T-helper 2 cell treated with Interferon-gamma antibody and Interleukin-4, amounts not matched to agents 5 μg/mL and 100 μg/mL, for 36 hours (primary cell): ENCODE results near the gene MGMT.

ENCODE experiments used
- DNase-seq: peaks from one replicate; pipeline ENCODE4 v3.0.0; 2021; ENCODE audit warnings: low spot score
- H3K27ac Mint-ChIP-seq: one replicate; pipeline ENCODE4 v1.8.0; 2021; ENCODE audit warnings: mild to moderate bottlenecking, mixed read lengths
- H3K27me3 Mint-ChIP-seq: one replicate; pipeline ENCODE4 v1.8.0; 2021; ENCODE audit warnings: low read depth, mixed read lengths
- H3K36me3 Mint-ChIP-seq: one replicate; pipeline ENCODE4 v1.8.0; 2021; ENCODE audit warnings: low read depth, mixed read lengths
- H3K4me1 Mint-ChIP-seq: one replicate; pipeline ENCODE4 v1.8.0; 2021; ENCODE audit warnings: low read depth, mixed read lengths
- H3K4me3 Mint-ChIP-seq: one replicate; pipeline ENCODE4 v1.8.0; 2022; ENCODE audit warnings: mild to moderate bottlenecking, moderate library complexity, mixed read lengths
- H3K9me3 Mint-ChIP-seq: one replicate; pipeline ENCODE4 v1.8.0; 2021; ENCODE audit warnings: mixed read lengths

MGMT gene

GRCh38 chr10:129601737-129602136, 134.7 kb downstream of the MGMT start:
- H3K4me3 Mint-ChIP-seq: no peak overlapping the region
- peaks cover 4% of the 10 kb centered on the region for H3K9me3 Mint-ChIP-seq
- no peak overlapping the region for H3K27ac Mint-ChIP-seq
- H3K4me1 Mint-ChIP-seq: no peaks in the 10 kb centered on the region
- H3K27me3 Mint-ChIP-seq: no peaks in the 10 kb centered on the region
- no peaks in the 10 kb centered on the region for H3K36me3 Mint-ChIP-seq
- no peak for DNase-seq

GRCh38 chr10:129602938-129603535, 136.0 kb downstream of the MGMT start:
- Mint-ChIP-seq H3K27me3 (no peaks in the 10 kb centered on the region), H3K4me1 (no peaks in the 10 kb centered on the region), H3K9me3 (peaks cover 3% of the 10 kb centered on the region), H3K4me3 (no peak overlapping the region), H3K36me3 (peaks cover 1% of the 10 kb centered on the region), H3K27ac (no peak overlapping the region)
- no peak for DNase-seq

- Mint-ChIP-seq H3K36me3 (peaks cover 1% of the 10 kb centered on the region), H3K27me3 (no peaks in the 10 kb centered on the region), H3K4me3 (no peak overlapping the region), H3K9me3 (peaks cover 3% of the 10 kb centered on the region), H3K4me1 (no peaks in the 10 kb centered on the region), H3K27ac (no peak overlapping the region)
- no peak for DNase-seq
These were observed 137.4 kb downstream of the MGMT start for GRCh38 chr10:129604333-129605032.

- DNase-seq: no peak
- no peak overlapping the region for H3K4me3 Mint-ChIP-seq
- no peaks in the 10 kb centered on the region for H3K4me1 Mint-ChIP-seq
- H3K27ac Mint-ChIP-seq: no peak overlapping the region
- no peaks in the 10 kb centered on the region for H3K27me3 Mint-ChIP-seq
- peaks cover 3% of the 10 kb centered on the region for H3K9me3 Mint-ChIP-seq
- peaks cover 1% of the 10 kb centered on the region for H3K36me3 Mint-ChIP-seq
These were observed 138.4 kb downstream of the MGMT start for GRCh38 chr10:129605266-129605985.

- DNase-seq: no peak
- no peaks in the 10 kb centered on the region for H3K4me1 Mint-ChIP-seq
- H3K9me3 Mint-ChIP-seq: peaks cover 3% of the 10 kb centered on the region
- peaks cover 1% of the 10 kb centered on the region for H3K36me3 Mint-ChIP-seq
- no peak overlapping the region for H3K27ac Mint-ChIP-seq
- no peak overlapping the region for H3K4me3 Mint-ChIP-seq
- H3K27me3 Mint-ChIP-seq: no peaks in the 10 kb centered on the region
These were observed 139.0 kb downstream of the MGMT start for GRCh38 chr10:129605986-129606518.

GRCh38 chr10:129607607-129608109, 140.6 kb downstream of the MGMT start:
- Mint-ChIP-seq H3K27ac (no peak overlapping the region), H3K4me3 (no peak overlapping the region), H3K9me3 (peaks cover 3% of the 10 kb centered on the region), H3K4me1 (no peaks in the 10 kb centered on the region), H3K27me3 (no peaks in the 10 kb centered on the region), H3K36me3 (peaks cover 1% of the 10 kb centered on the region)
- DNase-seq: no peak

GRCh38 chr10:129608653-129609052, 141.6 kb downstream of the MGMT start:
- Mint-ChIP-seq H3K4me1 (no peaks in the 10 kb centered on the region), H3K36me3 (peaks cover 1% of the 10 kb centered on the region), H3K27ac (no peak overlapping the region), H3K27me3 (no peaks in the 10 kb centered on the region), H3K9me3 (peaks cover 3% of the 10 kb centered on the region), H3K4me3 (no peak overlapping the region)
- no peak for DNase-seq

GRCh38 chr10:129609551-129609950, 142.5 kb downstream of the MGMT start:
- H3K9me3 Mint-ChIP-seq: peaks cover 3% of the 10 kb centered on the region
- H3K27me3 Mint-ChIP-seq: no peaks in the 10 kb centered on the region
- no peak overlapping the region for H3K27ac Mint-ChIP-seq
- H3K4me3 Mint-ChIP-seq: no peak overlapping the region
- DNase-seq: no peak
- H3K4me1 Mint-ChIP-seq: no peaks in the 10 kb centered on the region
- peaks cover 1% of the 10 kb centered on the region for H3K36me3 Mint-ChIP-seq

- H3K4me3 Mint-ChIP-seq: no peak overlapping the region
- no peaks in the 10 kb centered on the region for H3K27me3 Mint-ChIP-seq
- DNase-seq: no peak
- no peaks in the 10 kb centered on the region for H3K9me3 Mint-ChIP-seq
- no peaks in the 10 kb centered on the region for H3K36me3 Mint-ChIP-seq
- no peak overlapping the region for H3K27ac Mint-ChIP-seq
- no peaks in the 10 kb centered on the region for H3K4me1 Mint-ChIP-seq
These were observed 145.6 kb downstream of the MGMT start for GRCh38 chr10:129612481-129613109.

GRCh38 chr10:129613377-129613980, 146.4 kb downstream of the MGMT start:
- Mint-ChIP-seq H3K4me1 (no peaks in the 10 kb centered on the region), H3K27me3 (no peaks in the 10 kb centered on the region), H3K9me3 (no peaks in the 10 kb centered on the region), H3K27ac (no peak overlapping the region), H3K36me3 (no peaks in the 10 kb centered on the region), H3K4me3 (no peak overlapping the region)
- no peak for DNase-seq

- Mint-ChIP-seq H3K4me1 (no peaks in the 10 kb centered on the region), H3K4me3 (no peak overlapping the region), H3K36me3 (no peaks in the 10 kb centered on the region), H3K9me3 (no peaks in the 10 kb centered on the region), H3K27ac (no peak overlapping the region), H3K27me3 (no peaks in the 10 kb centered on the region)
- no peak for DNase-seq
These were observed 147.3 kb downstream of the MGMT start for GRCh38 chr10:129614341-129614740.

- Mint-ChIP-seq H3K4me3 (no peak overlapping the region), H3K27me3 (no peaks in the 10 kb centered on the region), H3K36me3 (no peaks in the 10 kb centered on the region), H3K27ac (no peak overlapping the region), H3K9me3 (no peaks in the 10 kb centered on the region), H3K4me1 (no peaks in the 10 kb centered on the region)
- DNase-seq: no peak
These were observed 148.3 kb downstream of the MGMT start for GRCh38 chr10:129615381-129615780.

GRCh38 chr10:129615921-129616525, 149.0 kb downstream of the MGMT start:
- H3K27ac Mint-ChIP-seq: no peak overlapping the region
- no peak for DNase-seq
- H3K9me3 Mint-ChIP-seq: no peaks in the 10 kb centered on the region
- H3K27me3 Mint-ChIP-seq: no peaks in the 10 kb centered on the region
- no peak overlapping the region for H3K4me3 Mint-ChIP-seq
- no peaks in the 10 kb centered on the region for H3K4me1 Mint-ChIP-seq
- no peaks in the 10 kb centered on the region for H3K36me3 Mint-ChIP-seq
